ENCODE measurements around the gene SALL3.

The SALL3 gene

GRCh38 chr18:79008356-79008940, 28.8 kb downstream of the SALL3 start:
- DNase-seq, result no peak

- DNase-seq, result no peak
Observed at GRCh38 chr18:79010802-79011201, 31.2 kb downstream of the SALL3 start.

- DNase-seq, result no peak
Observed at GRCh38 chr18:79011300-79011870, 31.8 kb downstream of the SALL3 start.

- no peak for DNase-seq
Observed at GRCh38 chr18:79013869-79014268, 34.3 kb downstream of the SALL3 start.

- no peak for DNase-seq
Observed at GRCh38 chr18:79018911-79019310, 39.3 kb downstream of the SALL3 start.

GRCh38 chr18:79019881-79020280, 40.3 kb downstream of the SALL3 start:
- no peak for DNase-seq

- DNase-seq, result no peak
Observed at GRCh38 chr18:79022603-79023002, 43.0 kb downstream of the SALL3 start.

GRCh38 chr18:79026491-79026890, 46.9 kb downstream of the SALL3 start:
- DNase-seq, result no peak

- DNase-seq, result no peak
Observed at GRCh38 chr18:79030680-79031079, 51.1 kb downstream of the SALL3 start.

GRCh38 chr18:79042276-79042675, 62.7 kb downstream of the SALL3 start:
- no peak for DNase-seq

- no peak for DNase-seq
Observed at GRCh38 chr18:79043288-79043687, 63.7 kb downstream of the SALL3 start.

- no peak for DNase-seq
Observed at GRCh38 chr18:79046522-79046921, 66.9 kb downstream of the SALL3 start.

GRCh38 chr18:79047556-79048244, 68.1 kb downstream of the SALL3 start:
- DNase-seq, result no peak

GRCh38 chr18:79048245-79048632, 68.6 kb downstream of the SALL3 start:
- DNase-seq, result no peak

GRCh38 chr18:79049506-79049905, 69.9 kb downstream of the SALL3 start:
- DNase-seq, result no peak
